NCI-H460 (cell line): ENCODE results near the gene HSPA2. TPM values are rescaled to one million over a fixed set of nuclear protein-coding genes. Genes with fewer than 3 reads are reported as not detected.
"Not testable (repeated sequence)": the region's sequence is repeated elsewhere in the genome, so short reads cannot be mapped to it uniquely, and the experiment has no call there.

ENCODE experiments used
- DNase-seq: peaks from one replicate; pipeline ENCODE4 v3.0.0-alpha.2; 2016; ENCODE audit warnings: low read depth; ENCODE audit errors: extremely low read depth
- total RNA-seq: library from RNA; depleted of rRNA; stranded (reverse); fragments of >200 nt; shearing (Covaris generic); gene quantifications from 2 replicates; pipeline ENCODE4 v1.2.3, GENCODE V29; 2014

HSPA2 gene
- total RNA-seq, 1 experiment from 2014 or later = 3.8 TPM

DNA sequence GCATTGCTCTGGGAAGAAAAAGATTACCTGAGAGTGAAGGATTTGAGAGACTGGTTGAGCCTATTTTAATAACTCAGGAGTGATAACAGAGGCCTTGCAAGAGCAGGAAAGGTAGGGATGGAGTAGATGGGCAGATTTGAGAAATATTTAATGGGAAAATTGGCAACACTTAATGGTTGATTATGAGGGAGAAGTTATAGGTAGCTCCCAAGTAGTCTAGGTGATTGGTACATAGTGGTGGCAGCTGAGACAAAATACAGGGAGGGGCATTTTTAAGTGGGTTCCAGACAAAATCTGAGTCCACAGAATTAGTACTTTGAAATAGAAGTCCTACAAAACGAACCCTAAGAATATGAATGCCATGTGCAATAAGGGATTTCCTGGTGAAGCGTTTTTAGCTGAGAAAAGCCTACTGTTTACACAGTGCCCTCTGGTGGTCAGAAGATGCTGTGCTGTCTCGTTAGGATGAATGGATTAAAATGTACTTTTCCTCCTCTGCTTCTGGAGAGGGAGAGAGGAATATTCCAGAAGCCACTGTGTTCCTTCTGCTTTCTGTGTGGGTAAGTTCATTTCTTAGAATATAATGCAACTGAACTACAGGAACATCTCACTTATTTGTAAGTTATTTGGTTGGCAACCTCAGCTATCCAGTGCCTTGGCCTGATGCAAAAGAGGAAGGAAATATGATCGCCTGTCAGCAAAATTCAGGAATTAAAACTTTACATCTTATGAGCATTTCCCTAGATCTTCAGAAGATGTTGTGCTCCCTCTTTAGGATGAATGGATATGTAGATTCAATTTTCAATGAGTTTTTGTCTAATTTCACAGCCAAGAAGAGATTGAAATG lies 29.5 kb upstream of the HSPA2 start:
- DNase-seq = peak; percentile 68

DNA sequence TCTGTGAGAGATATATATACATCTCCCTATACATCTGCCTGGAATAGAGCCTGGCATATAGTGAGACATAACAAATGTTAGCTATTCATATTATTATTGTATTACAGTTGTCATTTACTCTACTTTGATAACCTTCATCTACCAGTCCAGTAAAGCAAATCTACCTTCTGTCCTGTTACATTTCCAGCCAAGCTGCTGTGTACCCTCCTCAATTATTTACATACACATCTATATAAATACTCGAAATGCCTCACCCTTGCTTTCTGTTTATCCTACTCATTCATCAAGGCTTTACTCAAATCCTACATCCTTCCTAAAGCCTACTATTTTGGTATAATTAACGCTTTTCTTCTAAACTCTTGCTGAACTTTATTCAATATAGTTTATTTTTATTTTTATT lies 27.3 kb upstream of the HSPA2 start:
- no peak for DNase-seq

DNA sequence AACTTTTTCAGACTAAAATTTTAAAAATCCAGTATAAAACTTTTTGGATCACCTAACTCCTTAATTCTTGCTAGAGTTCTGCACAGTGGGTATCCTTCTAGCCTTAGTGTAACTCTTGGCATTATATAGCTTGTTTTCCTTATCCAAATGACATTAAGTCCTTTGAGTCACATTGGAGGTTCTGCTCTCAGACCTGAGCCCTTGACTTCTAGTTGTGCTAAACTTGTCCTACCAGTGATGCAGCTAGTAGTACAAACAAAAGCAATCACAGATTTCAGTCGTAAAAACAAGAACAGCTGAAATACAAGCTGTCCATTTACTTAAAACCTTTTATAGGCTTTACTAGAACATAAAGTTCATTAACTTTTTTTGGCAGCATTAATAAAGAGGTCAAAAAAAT lies 25.5 kb upstream of the HSPA2 start:
- DNase-seq = no peak

DNA sequence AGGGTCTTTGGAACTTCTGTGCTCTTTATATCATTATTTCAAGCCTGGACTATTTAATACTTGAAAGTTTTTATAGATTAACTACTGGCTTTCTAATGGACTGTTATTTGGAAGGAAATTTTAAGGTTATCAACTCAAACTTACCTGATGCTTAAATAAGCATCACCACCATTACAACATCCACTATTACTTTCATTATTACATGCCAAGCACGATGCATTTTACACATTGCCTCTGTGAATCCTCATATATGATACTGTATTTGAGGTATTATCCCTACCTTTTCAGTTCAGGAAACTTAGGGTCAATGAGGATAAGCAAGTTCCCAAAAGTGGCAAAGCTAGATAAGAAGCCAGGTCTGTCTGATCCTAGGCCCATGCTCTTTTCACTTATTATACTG lies 23.6 kb upstream of the HSPA2 start:
- no peak for DNase-seq

DNA sequence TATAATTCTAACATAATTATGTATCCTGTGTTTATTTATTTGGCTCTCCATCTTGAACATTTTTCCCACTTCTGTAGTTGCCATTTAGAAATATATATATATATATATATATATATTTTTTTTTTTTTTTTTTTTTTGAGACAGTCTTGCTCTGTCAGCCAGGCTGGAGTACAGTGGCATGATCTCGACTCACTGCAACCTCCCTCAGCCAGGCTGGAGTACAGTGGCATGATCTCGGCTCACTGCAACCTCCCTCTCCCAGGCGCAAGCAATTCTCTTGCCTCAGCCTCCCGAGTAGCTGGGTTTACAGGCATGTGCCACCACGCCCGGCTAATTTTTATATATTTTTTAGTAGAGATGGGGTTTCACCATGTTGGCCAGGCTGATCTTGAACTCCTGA lies 22.9 kb upstream of the HSPA2 start:
- DNase-seq = not testable (repeated sequence)

DNA sequence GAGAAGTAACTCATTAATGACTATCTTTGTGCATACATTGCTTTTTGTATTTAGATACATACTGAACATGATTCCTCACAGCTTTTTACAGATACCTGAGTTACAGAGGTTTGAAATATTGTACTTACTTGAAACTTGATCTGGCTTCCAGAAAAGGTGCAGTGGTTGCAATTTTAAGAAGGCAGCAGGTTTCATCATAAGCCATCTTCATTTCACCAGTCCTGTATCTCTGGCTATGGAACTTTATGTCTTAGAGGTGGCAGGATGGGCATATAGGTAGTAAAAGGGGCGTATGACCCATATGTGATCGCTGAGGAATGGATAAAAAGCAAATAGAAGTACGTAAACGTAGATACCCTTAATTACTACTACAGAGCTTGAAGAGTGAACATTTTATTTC lies 22.3 kb upstream of the HSPA2 start:
- no peak for DNase-seq

DNA sequence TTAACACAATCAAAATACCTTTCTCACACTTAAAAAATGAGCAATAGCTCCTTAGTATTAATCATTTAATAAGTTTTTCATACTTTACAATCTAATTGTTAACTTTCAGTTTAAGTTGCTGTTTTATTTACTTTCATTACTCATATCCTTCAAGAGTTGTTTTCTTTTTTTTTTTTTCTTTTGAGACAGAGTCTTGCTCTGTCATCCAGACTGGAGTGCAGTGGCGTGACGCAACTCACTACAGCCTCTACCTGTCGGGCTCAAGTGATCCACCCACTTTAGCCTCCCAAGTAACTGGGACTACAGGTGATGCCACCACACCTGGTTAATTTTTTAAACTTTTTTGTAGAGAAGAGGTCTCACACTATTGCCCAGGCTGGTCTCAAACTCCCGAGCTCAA lies 19.8 kb upstream of the HSPA2 start:
- peak; percentile 11 for DNase-seq

DNA sequence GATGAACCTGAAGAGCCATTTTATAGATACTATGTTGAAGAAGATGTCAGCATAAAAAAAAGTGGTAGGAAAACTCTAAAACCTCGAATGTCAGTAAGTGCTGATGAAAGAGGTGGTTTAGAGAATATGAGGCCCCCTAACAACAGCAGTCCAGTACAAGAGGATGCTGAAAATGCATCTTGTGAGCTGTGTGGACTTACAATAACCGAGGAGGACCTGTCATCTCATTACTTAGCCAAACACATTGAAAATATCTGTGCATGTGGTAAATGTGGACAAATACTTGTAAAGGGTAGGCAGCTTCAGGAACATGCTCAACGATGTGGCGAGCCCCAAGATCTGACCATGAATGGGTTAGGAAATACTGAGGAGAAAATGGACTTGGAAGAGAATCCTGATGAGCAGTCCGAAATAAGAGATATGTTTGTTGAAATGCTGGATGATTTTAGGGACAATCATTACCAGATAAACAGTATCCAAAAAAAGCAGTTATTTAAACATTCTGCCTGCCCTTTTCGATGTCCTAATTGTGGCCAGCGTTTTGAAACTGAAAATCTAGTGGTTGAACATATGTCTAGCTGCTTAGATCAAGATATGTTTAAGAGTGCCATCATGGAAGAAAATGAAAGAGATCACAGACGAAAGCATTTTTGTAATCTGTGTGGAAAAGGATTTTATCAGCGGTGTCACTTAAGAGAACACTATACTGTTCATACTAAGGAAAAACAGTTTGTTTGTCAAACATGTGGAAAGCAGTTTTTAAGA lies 17.8 kb upstream of the HSPA2 start:
- no peak for DNase-seq

DNA sequence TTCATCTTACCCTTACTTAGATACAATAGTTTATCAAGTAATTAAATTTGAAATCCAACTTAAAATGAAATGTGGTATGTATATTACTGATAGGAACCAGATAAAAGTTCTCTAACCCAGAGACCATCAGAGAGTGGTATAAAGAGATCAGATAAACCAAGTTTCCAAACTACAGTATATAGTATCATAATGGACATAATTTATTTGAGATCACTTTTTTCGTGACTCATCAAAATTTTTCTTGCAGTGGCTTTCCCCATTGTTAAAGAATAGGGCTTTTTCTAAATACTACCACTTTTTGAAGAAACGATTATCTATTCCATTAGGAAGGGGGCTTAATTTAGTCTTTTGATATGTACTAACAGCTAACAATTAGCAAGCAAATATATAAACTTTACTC lies 15.2 kb upstream of the HSPA2 start:
- DNase-seq = no peak

DNA sequence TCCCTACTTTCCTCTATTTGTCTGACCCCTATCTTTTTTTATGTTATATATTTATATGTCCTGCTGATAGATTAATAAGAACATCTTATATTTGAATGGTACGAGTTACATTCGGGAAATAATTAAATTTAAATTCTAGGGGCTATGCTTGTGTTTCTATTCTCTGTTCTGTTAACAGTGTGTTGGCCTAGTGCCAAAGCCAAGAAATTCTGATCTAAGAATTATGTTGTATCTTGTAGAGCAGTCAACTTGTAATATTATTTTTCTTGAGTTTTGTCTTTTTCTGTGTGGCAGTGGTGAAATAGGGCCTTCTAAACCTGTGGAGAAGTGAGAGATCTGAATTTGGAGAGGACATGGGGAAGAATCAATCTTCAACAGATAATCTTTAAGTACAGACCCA lies 9.0 kb upstream of the HSPA2 start:
- DNase-seq = no peak

DNA sequence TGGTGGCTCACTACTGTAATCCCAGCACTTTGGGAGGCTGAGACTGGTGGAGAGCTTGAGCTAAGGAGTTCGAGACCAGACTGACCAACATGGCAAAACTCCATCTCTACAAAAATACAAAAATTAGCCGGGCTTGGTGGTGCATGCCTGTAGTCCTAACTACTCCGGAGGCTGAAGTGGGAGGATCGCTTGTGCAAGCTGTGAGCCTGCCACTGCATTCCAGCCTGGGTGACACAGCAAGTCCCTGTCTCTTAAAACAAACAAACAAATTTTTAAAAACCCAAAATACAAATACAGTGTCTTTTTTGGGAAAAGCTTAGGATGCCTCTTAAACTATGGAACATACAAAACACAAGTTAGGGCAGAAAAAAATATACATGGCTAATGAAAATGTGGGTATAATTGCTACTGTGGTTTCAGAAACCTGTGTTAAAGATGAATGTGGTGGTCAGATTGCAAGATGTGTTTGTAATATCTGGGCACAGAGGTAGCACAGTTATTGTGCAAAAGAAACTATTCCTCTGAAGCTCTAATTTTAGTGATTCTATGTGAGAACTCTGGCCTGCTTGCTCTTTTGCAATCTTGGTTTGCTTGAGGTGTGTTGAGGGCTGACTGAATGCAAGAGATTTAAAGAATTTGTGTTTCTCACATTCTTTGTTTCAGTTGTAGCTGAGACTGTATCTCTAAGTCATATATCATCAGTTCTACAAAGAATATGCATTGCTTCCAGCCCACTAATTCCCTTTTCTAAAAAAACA lies 3.9 kb upstream of the HSPA2 start:
- DNase-seq = peak; percentile 22

DNA sequence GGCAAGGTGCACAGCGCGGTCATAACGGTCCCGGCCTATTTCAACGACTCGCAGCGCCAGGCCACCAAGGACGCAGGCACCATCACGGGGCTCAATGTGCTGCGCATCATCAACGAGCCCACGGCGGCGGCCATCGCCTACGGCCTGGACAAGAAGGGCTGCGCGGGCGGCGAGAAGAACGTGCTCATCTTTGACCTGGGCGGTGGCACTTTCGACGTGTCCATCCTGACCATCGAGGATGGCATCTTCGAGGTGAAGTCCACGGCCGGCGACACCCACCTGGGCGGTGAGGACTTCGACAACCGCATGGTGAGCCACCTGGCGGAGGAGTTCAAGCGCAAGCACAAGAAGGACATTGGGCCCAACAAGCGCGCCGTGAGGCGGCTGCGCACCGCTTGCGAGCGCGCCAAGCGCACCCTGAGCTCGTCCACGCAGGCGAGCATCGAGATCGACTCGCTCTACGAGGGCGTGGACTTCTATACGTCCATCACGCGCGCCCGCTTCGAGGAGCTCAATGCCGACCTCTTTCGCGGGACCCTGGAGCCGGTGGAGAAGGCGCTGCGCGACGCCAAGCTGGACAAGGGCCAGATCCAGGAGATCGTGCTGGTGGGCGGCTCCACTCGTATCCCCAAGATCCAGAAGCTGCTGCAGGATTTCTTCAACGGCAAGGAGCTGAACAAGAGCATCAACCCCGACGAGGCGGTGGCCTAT lies 875 bp downstream of the HSPA2 start:
- DNase-seq = no peak

DNA sequence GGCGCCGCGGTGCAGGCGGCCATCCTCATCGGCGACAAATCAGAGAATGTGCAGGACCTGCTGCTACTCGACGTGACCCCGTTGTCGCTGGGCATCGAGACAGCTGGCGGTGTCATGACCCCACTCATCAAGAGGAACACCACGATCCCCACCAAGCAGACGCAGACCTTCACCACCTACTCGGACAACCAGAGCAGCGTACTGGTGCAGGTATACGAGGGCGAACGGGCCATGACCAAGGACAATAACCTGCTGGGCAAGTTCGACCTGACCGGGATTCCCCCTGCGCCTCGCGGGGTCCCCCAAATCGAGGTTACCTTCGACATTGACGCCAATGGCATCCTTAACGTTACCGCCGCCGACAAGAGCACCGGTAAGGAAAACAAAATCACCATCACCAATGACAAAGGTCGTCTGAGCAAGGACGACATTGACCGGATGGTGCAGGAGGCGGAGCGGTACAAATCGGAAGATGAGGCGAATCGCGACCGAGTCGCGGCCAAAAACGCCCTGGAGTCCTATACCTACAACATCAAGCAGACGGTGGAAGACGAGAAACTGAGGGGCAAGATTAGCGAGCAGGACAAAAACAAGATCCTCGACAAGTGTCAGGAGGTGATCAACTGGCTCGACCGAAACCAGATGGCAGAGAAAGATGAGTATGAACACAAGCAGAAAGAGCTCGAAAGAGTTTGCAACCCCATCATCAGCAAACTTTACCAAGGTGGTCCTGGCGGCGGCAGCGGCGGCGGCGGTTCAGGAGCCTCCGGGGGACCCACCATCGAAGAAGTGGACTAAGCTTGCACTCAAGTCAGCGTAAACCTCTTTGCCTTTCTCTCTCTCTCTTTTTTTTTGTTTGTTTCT lies 1.7 kb downstream of the HSPA2 start:
- DNase-seq = no peak

DNA sequence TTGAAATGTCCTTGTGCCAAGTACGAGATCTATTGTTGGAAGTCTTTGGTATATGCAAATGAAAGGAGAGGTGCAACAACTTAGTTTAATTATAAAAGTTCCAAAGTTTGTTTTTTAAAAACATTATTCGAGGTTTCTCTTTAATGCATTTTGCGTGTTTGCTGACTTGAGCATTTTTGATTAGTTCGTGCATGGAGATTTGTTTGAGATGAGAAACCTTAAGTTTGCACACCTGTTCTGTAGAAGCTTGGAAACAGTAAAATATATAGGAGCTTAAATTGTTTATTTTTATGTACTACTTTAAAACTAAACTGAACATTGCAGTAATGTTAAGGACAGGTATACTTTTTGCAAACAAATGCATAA lies 2.3 kb downstream of the HSPA2 start:
- no peak for DNase-seq

DNA sequence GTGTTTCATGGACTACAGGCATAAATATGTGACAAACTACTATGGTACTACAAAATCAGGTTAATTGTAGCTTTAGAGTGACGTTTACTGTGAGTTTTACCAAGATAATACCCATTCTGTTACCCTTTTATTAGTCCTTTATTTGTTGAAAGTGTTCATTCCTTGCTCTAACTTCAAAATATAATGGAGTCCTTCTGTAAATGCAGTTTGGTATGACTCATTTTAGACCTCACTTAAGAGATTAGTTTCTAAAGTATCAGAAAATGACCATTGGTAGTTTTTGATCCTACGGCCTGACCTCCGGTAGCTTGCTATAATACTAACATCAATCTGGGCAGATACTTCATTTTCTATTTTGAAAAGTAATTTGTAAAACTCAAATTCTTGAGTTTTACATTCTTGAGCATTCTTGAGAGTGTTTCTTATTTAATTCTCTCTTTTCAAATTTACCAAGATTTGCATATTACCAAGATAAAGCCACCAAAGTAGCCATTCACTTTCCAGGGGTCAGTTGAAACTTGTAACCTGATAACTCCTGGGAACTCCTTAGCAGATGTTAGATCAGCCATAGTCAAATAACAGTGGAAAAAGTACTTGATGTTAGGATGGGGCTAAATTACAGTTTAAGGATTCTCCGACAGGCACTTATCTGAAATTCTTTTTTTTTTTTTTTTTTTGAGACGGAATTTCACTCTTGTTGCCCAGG lies 4.2 kb downstream of the HSPA2 start:
- DNase-seq = no peak

DNA sequence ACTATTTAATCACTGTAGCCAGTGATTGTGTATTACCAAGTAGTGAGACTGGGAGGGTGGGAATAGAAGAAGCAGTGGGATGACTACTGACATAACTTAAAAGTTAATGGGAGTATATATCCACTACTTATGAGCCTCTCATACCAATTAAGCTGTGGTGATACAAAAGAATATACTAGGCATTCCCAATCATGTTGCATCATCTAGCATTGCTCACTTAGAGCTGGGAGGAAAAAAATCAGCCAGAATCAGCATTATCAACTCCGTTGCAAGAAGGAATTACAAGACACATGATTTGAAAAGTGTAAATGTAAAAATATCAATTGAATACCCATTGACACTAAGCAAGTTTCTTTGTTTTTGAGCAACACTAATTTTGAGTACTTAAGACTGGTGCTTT lies 8.5 kb downstream of the HSPA2 start:
- DNase-seq = no peak

DNA sequence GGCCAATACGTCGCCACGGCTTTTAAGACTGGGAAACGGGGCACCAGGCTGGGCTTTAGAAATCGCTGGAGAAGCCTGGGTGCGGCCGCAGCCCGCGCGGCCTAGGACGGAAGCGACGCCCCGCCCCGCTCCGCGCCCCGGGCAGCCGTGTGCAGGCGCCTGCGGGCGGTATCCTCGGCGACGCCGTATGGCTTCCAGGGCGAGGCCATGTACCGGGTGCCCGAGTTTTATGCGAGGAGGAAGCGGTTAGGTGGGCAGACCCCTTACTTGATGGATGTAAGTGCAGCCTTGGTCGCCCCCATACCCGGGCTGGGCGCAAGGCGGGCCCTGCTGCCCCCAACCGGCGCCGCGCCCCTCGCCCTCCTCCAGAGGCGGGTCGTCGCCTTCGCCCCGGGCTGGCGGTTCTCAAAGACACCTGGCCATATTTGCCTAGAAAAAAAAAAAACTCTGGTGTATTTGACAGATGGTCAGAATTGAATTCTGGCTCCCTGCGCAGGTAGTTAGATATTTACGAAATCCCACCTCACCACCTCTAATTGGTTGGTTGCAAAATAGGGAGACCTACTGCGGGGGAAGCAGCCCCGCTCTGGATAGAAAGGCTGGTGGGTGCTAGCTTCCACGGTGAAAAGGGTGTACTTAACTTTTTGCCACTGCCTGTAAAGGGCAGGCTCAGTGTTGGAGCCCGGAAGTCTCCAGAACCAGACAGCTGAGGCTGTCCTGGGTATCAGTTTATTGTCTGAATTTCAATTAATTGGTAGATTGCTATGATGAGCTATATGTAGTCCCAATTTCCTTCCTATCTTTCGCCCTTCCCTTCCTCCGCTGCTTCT lies 9.5 kb downstream of the HSPA2 start, which contains the start of gene PPP1R36:
TSS of gene PPP1R36 (plus strand) at position 171 of the 830 bp plus-strand sequence. CDS start at position 208, 37 bp downstream.
- peak; percentile 30 for DNase-seq
